HG03103 (cell line): ENCODE measurements around the gene MCC.
"Not testable (repeated sequence)": the region's sequence is repeated elsewhere in the genome, so short reads cannot be mapped to it uniquely, and the experiment has no call there.

ENCODE experiments used
- ATAC-seq: cut with Tn5 transposase; IDR thresholded peaks from one replicate; pipeline ENCODE4 v1.9.1; 2021; ENCODE audit warnings: low read depth; ENCODE audit not compliant: unreplicated experiment

MCC gene

DNA sequence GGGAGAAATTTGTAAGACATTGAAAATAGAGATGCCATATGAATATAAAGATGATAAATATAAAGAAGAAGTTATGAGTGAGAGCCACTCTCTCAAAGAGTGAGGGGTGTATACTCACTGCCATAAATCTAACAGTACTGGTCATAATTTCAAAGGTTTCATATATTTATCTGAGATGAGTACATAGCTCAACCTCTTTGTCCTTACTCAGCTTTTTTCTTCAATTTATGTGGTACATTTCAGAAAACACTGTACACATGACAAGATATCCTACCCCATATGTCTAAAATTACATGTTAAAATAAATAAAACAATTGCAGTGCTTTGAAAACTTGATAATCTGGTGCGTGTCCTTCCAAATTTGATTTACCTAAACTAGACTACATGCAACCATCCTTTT, 5.2 kb upstream of the MCC start:
- no peak for ATAC-seq

DNA sequence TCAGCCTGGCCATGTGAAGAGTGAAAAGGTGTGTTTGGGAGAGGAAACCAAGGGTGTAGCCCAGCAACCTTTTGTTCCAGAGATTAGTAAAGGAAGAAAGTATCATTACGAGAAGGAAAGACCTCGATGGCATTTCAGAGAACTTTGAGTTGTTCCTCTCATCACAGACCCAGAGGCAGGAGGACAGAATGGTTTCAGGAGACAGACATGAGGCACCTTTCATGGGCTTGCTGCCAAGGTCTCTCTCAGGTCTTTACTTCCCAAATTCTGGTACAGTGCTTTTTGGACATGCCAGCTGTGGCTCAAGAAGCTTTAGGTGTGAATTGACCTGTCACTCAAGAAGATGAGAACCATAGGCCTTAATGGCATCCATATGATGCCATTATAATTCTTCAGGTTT, 2.8 kb upstream of the MCC start:
- ATAC-seq, result no peak

DNA sequence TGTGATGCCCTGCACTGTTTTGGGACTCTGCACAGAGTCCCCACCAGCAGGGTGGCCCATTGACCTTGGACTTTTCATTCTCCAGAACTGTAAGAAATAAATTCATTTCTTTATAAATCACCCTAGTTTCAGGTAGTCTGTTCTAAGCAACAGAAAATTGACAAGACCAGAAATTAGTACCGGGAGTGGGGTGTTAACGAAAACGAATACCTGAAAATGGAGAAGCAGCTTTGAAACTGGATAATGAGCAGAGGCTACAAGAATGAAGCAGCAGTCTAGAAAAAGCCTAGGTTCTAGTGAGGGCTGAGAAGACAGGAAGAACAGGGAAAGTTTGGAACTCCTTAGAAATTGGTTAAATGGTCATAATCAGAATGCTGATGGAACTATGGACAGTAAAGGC, 2.1 kb upstream of the MCC start:
- ATAC-seq, result no peak

DNA sequence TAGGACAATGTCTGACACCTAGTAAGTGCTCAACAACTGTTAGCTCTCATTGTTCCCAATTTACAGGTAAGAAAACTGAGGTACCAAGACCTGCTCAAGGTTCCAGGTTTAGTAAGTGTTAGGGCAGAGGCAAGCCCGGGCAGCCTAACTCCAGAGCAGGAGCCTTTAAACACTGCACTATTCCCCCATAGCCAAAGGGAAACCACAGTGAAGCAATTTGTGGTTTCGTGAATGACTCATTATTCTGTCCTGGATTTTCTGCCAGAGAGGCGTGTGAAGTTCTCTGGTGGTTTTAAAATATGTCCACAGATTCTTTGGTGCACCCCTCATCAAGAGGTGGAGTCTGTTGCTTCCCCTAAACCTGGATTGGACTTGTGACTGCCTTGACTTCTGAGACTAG, 1.0 kb upstream of the MCC start:
- peak; percentile 44 for ATAC-seq

DNA sequence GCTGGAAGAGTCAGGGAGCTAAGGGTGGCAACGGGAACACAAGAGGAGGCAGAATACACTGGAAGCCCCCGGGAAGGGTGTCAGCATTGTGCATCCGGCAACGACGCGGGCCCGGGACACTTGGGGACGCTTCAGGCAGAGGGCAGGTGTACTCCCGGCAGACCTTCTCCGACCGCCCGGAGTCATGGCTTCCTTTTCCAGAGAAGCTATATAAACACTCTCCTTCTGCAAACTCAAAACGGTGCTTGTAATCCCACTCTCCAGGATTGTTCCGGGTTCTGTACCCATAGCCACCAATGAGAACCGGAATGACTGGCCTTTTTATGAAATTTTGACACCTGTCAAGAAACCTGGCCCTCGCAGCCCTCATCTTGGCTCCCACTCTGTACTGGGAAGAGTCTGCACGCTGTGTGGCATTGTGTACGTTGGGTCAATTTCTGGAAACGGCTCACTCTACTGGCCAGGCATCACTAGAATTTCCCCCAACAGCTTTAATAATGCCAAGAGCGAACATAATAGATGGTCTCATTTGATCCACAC, 462 bp upstream of the MCC start:
- ATAC-seq, result no peak

DNA sequence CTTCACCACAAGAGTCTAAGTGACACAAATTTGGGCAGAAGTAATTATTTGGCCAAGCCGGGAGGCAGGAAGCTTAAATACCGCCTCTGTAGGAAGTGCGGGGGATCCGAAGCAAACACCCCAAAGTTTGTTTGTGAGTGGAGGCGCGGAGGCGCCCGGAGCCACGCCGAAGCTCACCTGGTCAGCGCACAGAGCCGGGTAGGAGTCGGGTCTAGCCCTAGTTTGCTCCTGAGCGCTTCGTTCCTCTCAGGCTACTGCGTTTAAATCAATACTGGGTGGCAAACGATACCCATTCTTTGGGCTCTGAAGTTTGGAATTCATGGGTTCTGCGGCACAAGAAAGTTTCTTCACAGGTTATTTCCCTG, 855 bp downstream of the MCC start:
- no peak for ATAC-seq

DNA sequence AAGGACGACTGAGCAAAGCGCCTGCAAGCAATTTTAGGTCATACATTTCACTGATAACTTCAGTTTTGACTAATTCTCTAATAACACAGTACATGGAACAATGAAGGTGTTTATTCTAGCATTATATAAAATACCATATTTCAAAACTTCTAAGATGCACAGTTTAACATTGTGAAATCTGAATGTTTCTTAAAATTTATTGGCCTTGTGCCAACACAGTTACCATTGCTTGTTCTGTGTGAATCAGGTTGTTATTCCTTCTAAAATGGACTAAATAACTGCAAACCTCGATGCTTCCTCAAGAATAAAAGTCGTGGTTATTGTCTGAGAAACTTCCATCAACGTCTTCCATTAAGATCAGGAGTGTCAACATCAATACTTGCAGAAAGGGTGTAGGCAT, 8.0 kb downstream of the MCC start:
- ATAC-seq, result no peak

DNA sequence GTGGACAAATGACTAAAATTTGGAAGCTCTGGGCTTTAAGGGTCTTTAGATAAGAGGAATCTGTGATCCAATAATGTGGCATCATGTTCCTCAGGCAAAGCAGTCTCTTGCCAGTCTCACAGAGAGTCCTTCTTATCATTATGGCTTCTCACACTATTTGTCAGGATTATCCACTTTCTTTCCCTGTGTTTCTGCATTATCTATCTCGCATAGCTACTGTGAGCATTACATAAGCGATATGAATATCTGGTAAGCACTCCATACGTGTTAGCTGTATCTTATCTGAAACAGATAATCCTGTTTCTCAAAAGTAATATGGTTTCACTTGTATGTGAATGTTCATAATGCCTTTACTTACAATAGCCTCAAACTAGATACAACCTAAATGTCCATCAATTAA, 9.6 kb downstream of the MCC start:
- ATAC-seq, result no peak

DNA sequence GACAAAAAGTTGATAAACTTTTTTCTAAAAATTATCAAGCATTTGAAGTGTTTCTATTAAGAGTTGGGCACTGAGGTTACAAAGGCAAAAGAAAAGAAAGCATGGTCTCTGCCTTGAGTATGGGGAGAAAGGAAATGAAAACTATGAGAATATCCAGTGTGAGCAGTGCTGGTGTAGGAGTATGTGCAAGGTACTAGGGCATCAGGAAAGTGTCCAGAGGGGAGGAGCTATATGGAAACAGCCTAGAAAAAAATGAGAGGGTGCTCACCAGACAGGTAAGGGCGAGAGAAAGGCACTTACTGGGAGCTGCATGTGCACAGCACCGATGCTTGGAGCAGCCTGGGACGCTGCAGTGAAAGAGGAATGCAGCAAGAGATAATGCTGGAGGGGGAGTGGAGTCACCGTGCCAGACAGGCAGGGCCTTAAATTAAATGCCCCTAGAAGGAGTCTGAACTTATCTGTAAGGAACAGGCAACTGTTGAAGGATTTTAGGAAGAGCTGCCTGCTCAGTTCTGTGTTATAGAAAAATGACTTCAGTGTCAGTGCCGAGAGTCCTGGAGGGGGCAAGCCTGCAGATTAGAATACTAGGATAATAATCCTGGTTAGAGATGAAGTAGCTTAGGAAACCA, 14.0 kb downstream of the MCC start:
- ATAC-seq, result no peak

DNA sequence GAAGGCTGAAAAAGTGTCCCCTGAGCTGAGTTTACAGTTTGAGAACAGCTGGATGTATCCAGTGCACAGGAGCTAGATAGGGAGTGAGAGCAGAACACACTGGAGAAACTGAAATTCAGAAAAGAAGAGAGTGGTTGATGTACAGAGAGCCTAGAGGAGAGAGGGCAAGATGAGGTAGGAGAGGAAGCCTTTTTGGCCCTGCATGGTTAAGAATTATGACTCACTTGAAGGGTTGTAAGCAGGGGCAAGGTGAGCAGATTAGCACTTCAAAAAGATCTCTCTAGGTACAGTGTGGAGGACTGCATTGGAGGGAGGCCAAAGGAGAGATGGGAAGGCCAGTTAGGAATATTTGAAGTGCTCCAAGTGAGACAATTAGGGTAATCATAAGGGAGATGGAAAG, 25.2 kb downstream of the MCC start:
- no peak for ATAC-seq

DNA sequence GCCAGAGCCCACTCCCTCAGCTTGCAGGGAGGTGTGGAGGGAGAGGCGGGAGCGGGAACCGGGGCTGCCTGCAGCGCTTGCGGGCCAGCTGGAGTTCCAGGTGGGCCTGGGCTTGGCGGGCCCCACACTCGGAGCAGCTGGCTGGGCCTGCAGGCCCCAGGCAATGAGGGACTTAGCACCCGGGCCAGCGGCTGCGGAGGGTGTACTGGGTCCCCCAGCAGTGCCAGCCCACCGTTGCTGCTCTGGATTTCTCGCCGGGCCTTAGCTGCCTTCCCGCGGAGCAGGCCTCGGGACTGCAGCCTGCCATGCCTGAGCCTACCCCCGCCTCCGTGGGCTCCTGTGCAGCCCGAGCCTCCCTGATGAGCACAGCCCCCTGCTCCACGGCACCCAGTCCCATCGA, 31.1 kb downstream of the MCC start:
- ATAC-seq, result not testable (repeated sequence)

DNA sequence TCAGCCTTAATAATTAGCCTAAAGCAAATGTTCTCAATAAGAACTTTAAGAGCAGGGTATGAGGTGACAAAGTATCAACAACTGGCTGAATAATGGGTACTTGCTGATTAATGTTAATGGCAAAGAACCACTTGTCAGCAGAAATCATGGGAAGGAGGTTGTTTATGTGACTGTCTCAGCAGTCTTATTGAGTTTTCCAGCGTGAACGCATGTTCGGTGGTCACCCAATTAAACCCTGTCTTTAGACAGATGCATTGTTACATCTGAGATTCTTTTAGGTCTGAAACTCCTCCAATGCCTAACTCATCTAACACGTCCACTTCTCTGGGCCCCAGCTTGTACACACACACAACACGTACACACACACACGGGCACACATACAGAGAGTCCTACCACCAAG, 35.3 kb downstream of the MCC start:
- ATAC-seq, result no peak

DNA sequence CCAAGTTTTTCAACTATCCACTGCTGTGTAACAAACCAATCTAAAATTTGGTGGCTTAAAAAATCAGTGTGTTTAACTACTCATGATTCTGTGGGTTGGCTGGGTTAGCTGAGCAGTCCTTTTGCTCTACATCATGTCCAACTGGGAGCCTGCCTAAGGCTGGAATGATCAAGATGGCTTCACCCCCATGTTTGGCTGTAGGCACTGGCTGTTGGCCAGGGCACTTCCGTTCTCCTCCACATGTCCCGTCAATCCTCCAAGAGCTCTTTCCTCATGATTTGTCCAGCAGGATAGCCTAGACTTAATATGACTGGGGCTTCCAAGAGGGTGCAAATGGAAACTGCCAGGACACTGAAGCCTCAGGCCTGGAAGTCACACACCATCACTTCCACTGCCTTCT, 36.5 kb downstream of the MCC start:
- no peak for ATAC-seq

DNA sequence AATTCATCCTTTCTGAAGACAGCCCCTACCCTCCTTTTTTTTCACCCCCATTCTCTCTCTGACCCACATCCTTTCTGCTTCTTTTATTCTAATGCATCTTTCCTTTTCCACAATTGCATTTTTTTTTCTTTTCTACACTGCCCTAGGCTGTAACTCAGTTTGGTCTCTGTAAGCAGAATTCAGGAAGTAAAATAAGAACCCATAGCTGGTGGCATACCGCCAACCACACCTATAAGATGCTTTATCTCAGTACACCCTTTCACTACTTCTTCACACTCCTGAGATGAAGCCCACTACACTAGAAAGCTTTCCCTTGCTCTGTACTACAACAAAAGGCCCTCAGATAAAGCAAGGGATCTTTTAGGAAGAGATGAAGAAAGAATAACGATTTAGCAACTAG, 37.3 kb downstream of the MCC start:
- ATAC-seq, result no peak

DNA sequence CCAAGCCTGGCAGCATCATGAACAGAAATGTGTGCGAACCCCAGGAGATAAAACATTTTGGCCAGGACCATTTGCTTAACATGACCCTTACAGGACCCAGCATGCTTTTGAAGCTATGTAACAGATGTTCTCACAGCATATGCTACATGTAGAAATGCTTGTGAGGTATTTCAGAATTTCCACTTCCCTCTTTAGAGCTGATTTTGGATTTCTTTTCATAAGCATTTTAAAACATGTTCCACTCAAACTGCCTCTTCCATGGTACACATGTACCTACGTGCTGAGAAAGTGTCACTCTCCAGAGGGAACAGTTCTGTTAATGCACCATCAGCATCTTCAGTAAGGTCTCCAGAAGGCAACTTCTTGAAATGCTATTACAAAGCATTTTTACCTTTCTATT, 37.8 kb downstream of the MCC start:
- no peak for ATAC-seq

DNA sequence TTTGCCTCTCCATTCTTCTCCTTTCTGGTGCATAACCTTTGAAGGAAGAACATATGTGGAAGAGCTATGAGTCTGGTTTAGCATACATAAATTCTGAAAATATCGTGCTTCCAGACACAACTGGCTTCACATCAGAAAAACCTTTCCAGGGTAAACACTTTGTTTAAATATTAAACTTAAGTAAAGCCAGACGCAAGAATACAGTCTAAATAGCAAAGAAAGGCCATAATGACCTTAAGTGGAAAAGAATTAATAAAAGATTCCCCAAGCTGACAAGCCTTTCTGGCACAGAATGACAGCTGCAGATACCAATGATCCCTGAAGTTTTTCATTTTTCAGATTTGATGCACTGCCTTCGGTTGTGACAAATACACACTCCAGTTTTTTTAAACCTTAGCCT, 40.0 kb downstream of the MCC start:
- no peak for ATAC-seq

DNA sequence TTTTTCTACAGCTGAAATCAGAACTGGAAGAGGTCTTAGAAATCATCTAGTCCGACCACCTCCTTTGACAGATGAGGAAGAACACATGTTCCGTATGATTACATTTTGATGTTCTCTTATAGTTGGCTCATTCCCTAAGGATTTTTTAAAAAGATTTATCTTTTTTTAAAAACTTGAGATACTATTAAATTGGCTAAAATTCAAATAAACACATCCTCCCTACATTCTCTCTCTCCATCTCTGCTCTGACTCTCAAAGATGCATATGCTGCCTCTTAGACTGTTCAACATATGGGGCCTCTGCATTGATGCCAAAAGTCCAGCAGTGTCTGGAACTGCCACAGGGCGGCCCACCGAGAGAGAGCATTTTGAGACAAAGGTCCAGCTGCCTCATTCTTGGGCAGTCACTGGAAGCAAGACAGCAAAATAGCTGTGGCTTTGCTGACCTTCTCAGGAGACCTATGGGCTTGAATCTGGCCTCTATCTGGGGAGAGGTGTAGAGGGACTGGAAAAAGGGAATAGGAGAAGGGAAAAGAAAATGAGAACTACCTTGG, 40.7 kb downstream of the MCC start:
- ATAC-seq, result no peak

DNA sequence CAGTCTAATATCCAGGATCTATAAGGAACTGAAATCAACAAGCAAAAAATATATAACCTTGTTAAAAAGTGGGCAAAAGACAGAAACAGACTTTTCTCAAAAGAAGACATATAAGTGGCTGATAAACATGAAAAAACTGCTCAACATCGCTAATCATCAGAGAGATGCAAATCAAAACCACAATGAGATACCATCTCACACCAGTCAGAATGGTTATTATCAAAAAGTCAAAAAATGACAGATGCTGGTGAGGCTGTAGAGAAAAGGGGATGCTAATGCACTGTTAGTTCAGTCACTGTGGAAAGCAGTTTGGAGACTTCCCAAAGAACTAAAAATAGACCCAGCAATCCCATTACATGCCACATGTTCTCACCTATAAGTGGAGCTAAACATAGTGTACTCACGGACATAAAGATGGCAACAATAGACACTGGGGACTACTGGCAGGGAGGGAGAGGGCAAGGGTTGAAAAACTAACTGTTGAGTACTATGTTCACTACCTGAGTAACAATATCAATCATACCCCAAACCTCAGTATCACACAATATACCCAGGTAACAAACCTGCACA, 41.8 kb downstream of the MCC start:
- ATAC-seq, result no peak

DNA sequence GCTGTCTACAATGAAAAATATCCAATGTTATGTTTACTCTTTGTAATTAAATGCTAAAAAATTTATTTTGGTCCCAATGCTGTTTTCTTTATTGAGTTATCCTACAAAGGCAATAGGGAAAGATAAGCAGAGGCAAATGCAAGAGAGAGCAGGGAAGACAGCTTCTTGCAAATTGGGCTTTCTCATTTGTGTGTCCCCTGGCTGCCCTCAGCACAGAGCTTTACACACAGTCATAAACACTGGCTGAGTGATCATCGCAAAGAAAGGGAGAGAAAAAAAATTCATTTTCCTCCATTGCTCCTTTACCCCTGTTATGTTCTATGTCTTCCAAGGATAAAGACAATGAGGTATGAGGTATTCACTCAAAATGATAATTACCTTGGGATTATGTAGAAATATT, 51.1 kb downstream of the MCC start:
- ATAC-seq, result no peak

DNA sequence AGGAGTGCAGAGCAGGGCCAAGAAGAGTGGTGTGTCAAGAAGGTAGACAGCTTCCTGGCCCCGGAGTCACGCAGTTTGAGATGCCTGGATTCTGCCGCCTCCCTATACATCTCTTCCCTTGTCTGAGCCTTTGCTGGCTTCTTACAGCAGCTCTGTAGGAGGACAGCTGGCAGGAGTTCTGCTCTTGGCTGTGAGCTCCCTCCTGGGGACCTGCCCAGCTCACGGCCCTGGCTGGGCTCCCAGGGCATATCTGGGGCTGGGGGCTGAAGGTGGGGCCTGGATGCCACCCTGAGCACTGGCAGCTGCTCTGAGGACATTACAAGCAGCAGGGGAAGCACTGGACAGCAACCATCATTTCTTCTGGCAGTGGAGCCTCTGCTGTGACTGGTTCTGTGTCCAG, 52.7 kb downstream of the MCC start:
- ATAC-seq, result no peak

DNA sequence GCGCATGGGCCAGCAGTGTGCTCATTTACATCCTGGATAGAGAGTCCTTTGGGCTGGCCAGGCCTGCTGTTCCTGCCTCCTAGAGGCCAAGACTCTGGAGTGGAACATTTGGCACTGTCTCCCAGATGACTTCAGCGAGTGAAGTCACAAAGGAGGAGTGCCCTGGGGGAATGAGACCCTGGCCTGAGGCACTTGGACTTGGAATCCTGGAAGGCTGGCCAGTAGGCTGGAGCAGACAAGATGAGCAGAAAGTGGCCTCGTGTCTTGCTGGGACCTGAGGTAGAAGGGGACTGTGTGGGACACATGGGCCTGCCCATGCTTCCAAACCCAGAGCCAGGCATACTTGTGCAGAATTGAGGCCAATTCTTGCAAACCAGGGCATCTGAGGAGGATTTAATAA, 53.4 kb downstream of the MCC start, which contains the start of gene TSSK1B:
Gene TSSK1B, minus strand, starts transcription at position 101 of the 400 bp plus-strand sequence. CDS start 150 bp downstream, outside the sequence.
- ATAC-seq, result no peak

DNA sequence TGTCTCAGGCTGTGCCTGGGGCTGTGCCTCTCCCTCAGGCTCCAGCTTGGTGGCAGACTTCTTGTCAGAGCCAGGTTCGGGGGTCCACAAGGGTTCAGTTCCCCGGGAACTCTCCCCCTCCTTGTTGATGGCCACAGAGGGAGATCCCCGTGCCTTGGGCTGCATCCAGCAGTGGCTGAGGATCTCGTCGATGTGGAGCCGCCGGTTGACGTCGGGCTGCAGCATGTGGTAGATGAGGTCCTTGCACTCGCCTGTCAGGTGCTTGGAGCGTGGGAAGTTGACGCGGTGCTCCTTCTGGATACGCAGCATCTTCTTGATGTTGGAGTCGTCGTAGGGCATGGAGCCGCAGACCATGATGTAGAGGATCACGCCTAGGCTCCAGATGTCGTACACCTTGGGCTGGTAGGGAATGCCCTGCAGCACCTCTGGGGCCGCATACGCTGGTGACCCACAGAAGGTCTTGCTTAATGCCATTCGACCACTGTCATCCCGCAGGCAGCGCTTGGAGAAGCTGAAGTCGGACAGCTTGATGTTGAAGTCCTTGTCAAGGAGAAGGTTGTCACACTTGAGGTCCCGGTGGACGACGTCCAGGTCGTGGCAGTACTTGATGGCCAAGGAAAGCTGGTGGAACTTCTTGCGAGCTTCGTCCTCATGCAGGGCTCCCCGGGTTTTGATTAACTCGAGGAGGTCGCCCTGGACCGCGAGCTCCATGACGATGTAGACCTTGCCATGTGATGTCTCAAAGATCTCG, 54.2 kb downstream of the MCC start:
- ATAC-seq, result no peak
